Thoracic aorta (tissue), 2 donors: ENCODE data around the gene FER1L5. TPM values are rescaled to one million over a fixed set of nuclear protein-coding genes. Genes with fewer than 3 reads are reported as not detected.

Experiments
- ATAC-seq: fragments of 150-250 bp; one replicate; pipeline ENCODE4 v1.8.0; 2017; ENCODE audit warnings: low read depth; ENCODE audit not compliant: insufficient number of reproducible peaks, low FRiP score
- DNase-seq: peaks from one replicate; pipeline ENCODE4 v3.0.0-alpha.2; 2020; ENCODE audit warnings: low spot score
- H3K27ac ChIP-seq, 2 donors: fragments of 200-600 bp; sonication (generic); 1 replicate in 1 of 2; 2 replicates in 1 of 2; pipeline ENCODE4 v1.5.1; 2016; ENCODE audit warnings: mild to moderate bottlenecking in 2 of 2, moderate library complexity in 2 of 2
- H3K27me3 ChIP-seq: fragments of 200-600 bp; sonication (generic); replicated peaks from 2 replicates; pipeline ENCODE4 v1.6.0; 2016; ENCODE audit warnings: mild to moderate bottlenecking; ENCODE audit not compliant: insufficient read depth
- H3K36me3 ChIP-seq: fragments of 200-600 bp; sonication (generic); one replicate; pipeline ENCODE4 v1.5.1; 2016
- H3K4me1 ChIP-seq, 2 donors: fragments of 200-600 bp; sonication (generic); 1 replicate in 1 of 2; 2 replicates in 1 of 2; pipeline versions ENCODE4 v1.5.1 to v1.6.0; 2016; ENCODE audit warnings: low read depth in 2 of 2, mild to moderate bottlenecking in 1 of 2; ENCODE audit not compliant: control insufficient read depth in 1 of 2
- H3K4me3 ChIP-seq: fragments of 200-600 bp; sonication (generic); 2 replicates; pipeline ENCODE4 v1.5.1; 2016; ENCODE audit warnings: mild to moderate bottlenecking
- H3K9me3 ChIP-seq: fragments of 200-600 bp; sonication (generic); 2 replicates; pipeline ENCODE4 v1.5.1; 2016
- CTCF ChIP-seq: fragments of 200-600 bp; sonication (generic); IDR thresholded peaks from one replicate; pipeline ENCODE4 v1.5.1; 2019; ENCODE audit warnings: antibody characterized with exemption
- total RNA-seq, 2 donors: library from RNA; depleted of rRNA; stranded (reverse); fragments of >200 nt; gene quantifications; one replicate each; pipeline versions ENCODE4 v1.1.0 to v1.2.3, GENCODE V29; 2016

FER1L5 gene
- total RNA-seq, 2 donors from 2014 or later, result not detected

- Histone ChIP-seq H3K27me3 (no peaks in the 10 kb centered on the region), H3K4me1 (peaks cover 0 to 8% of the 10 kb centered on the region in 2 donors), H3K9me3 (no peaks in the 10 kb centered on the region), H3K4me3 (no peak overlapping the region), H3K27ac (no peak overlapping the region), H3K36me3 (peaks cover 66% of the 10 kb centered on the region)
- no peak for TF ChIP-seq CTCF
- DNase-seq (no peak), ATAC-seq (no peak)
These were observed 40.9 kb upstream of the FER1L5 start for GRCh38 chr2:96601382-96602292.

DNA sequence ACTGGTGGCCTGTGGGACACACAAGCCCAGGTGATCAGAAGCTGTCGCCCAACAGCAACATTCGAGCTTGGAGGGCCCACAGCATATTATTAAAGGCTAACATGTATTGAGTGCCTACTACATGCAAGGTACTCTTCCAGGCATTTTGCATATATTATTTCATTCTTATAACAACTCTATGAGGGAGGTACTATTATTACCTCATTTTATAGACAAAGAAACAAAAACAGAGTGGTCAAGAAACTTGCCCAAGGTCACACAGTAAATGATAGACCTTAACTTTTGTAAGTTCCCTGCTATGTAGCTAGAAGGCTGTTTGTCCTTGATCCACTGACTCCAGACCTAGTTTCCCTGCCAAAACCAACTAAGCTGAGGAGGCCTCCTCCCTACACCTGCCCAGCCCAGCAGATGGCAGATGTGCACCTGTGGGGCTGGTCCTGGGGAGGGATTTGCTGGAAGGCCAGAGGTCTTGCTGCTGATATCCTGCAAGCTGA, 40.2 kb upstream of the FER1L5 start:
- no peak overlapping the region for H3K27ac ChIP-seq
- no peak for TF ChIP-seq CTCF
- no peak overlapping the region for H3K4me3 ChIP-seq
- H3K4me1 ChIP-seq, result peaks cover 0 to 8% of the 10 kb centered on the region in 2 donors
- H3K36me3 ChIP-seq, result peaks cover 73% of the 10 kb centered on the region
- H3K9me3 ChIP-seq, result no peaks in the 10 kb centered on the region
- DNase-seq (no peak), ATAC-seq (no peak)
- H3K27me3 ChIP-seq, result no peaks in the 10 kb centered on the region

- H3K36me3 ChIP-seq, result peaks cover 85% of the 10 kb centered on the region
- no peak for DNase-seq
- TF ChIP-seq CTCF, result no peak
- peaks cover 0 to 5% of the 10 kb centered on the region in 2 donors for H3K4me1 ChIP-seq
- H3K4me3 ChIP-seq, result no peak overlapping the region
- H3K27me3 ChIP-seq, result no peaks in the 10 kb centered on the region
- no peak for ATAC-seq
- no peak overlapping the region for H3K27ac ChIP-seq
- no peaks in the 10 kb centered on the region for H3K9me3 ChIP-seq
These were observed 38.5 kb upstream of the FER1L5 start for GRCh38 chr2:96604104-96604503.

GRCh38 chr2:96608469-96609455, 33.8 kb upstream of the FER1L5 start:
- H3K36me3 ChIP-seq, result peaks cover 90% of the 10 kb centered on the region
- DNase-seq (no peak), ATAC-seq (no peak)
- no peaks in the 10 kb centered on the region for H3K9me3 ChIP-seq
- H3K27me3 ChIP-seq, result no peaks in the 10 kb centered on the region
- TF ChIP-seq CTCF, result no peak
- no peak overlapping the region for H3K4me3 ChIP-seq
- no peak overlapping the region for H3K27ac ChIP-seq
- H3K4me1 ChIP-seq, result no peaks in the 10 kb centered on the region
